ENCODE results near the gene GGCX. TPM values are rescaled to one million over a fixed set of nuclear protein-coding genes. Genes with fewer than 3 reads are reported as not detected.

The GGCX gene
- total and polyA plus RNA-seq, 2 experiments from 2014 or later = 24.3 to 32.0 TPM

GRCh38 chr2:85523062-85523902, 38.0 kb downstream of the GGCX start:
- H3K27me3 ChIP-seq = no peaks in the 10 kb centered on the region
- DNase-seq (ENCODE audit: low read depth in 1 of 2, low spot score in 1 of 2) = no peak
- TF ChIP-seq CTCF (IDR thresholded peaks at IDR 0.05; ENCODE audit: low read depth, low read length) = no peak
- H3K36me3 ChIP-seq = no peaks in the 10 kb centered on the region
- H3K4me3 ChIP-seq = no peak overlapping the region
- no peaks in the 10 kb centered on the region for H3K9me3 ChIP-seq (ENCODE audit: low read depth)
- peaks cover 24% of the 10 kb centered on the region for H3K4me1 ChIP-seq (ENCODE audit: low read depth)
- H3K27ac ChIP-seq = peak overlapping the region; percentile 87

- H3K4me3 ChIP-seq = no peak overlapping the region
- H3K9me3 ChIP-seq (ENCODE audit: low read depth) = no peaks in the 10 kb centered on the region
- no peak for TF ChIP-seq CTCF (IDR thresholded peaks at IDR 0.05; ENCODE audit: low read depth, low read length)
- DNase-seq (ENCODE audit: low read depth in 1 of 2, low spot score in 1 of 2) = no peak
- peaks cover 24% of the 10 kb centered on the region for H3K4me1 ChIP-seq (ENCODE audit: low read depth)
- H3K27ac ChIP-seq = no peak overlapping the region
- no peaks in the 10 kb centered on the region for H3K27me3 ChIP-seq
- no peaks in the 10 kb centered on the region for H3K36me3 ChIP-seq
Measured at GRCh38 chr2:85522090-85522647, 39.1 kb downstream of the GGCX start.

GRCh38 chr2:85516653-85517389, 44.5 kb downstream of the GGCX start:
- Histone ChIP-seq H3K36me3 (no peaks in the 10 kb centered on the region), H3K4me1 (ENCODE audit: low read depth) (no peaks in the 10 kb centered on the region), H3K27ac (no peak overlapping the region), H3K27me3 (no peaks in the 10 kb centered on the region), H3K9me3 (ENCODE audit: low read depth) (no peaks in the 10 kb centered on the region), H3K4me3 (no peak overlapping the region)
- no peak for DNase-seq (ENCODE audit: low read depth in 1 of 2, low spot score in 1 of 2)
- TF ChIP-seq CTCF (IDR thresholded peaks at IDR 0.05; ENCODE audit: low read depth, low read length) = no peak

GRCh38 chr2:85514323-85514722, 47.0 kb downstream of the GGCX start:
- TF ChIP-seq CTCF (IDR thresholded peaks at IDR 0.05; ENCODE audit: low read depth, low read length) = no peak
- Histone ChIP-seq H3K9me3 (ENCODE audit: low read depth) (no peaks in the 10 kb centered on the region), H3K36me3 (no peaks in the 10 kb centered on the region), H3K27ac (no peak overlapping the region), H3K4me3 (no peak overlapping the region), H3K27me3 (no peaks in the 10 kb centered on the region), H3K4me1 (ENCODE audit: low read depth) (no peaks in the 10 kb centered on the region)
- no peak for DNase-seq (ENCODE audit: low read depth in 1 of 2, low spot score in 1 of 2)

- H3K27me3 ChIP-seq = no peaks in the 10 kb centered on the region
- no peak for TF ChIP-seq CTCF (IDR thresholded peaks at IDR 0.05; ENCODE audit: low read depth, low read length)
- no peak for DNase-seq (ENCODE audit: low read depth in 1 of 2, low spot score in 1 of 2)
- H3K27ac ChIP-seq = no peak overlapping the region
- no peaks in the 10 kb centered on the region for H3K36me3 ChIP-seq
- no peaks in the 10 kb centered on the region for H3K4me1 ChIP-seq (ENCODE audit: low read depth)
- no peak overlapping the region for H3K4me3 ChIP-seq
- H3K9me3 ChIP-seq (ENCODE audit: low read depth) = no peaks in the 10 kb centered on the region
Measured at GRCh38 chr2:85511008-85511811, 50.1 kb downstream of the GGCX start.
